Rectal smooth muscle tissue (tissue), 1 donor: ENCODE measurements around the gene CCDC148.

ENCODE experiments used
- H3K27ac ChIP-seq: one replicate; pipeline ENCODE4 v1.7.0; 2013; ENCODE audit warnings: low read depth, low read length, inconsistent platforms
- H3K27me3 ChIP-seq: one replicate; pipeline ENCODE4 v1.7.0; 2013; ENCODE audit warnings: low read length; ENCODE audit not compliant: control insufficient read depth, insufficient read depth
- H3K36me3 ChIP-seq: one replicate; pipeline ENCODE4 v1.7.0; 2013; ENCODE audit warnings: low read length; ENCODE audit not compliant: control insufficient read depth, insufficient read depth
- H3K4me1 ChIP-seq: one replicate; pipeline ENCODE4 v1.7.0; 2013; ENCODE audit warnings: low read length; ENCODE audit not compliant: control insufficient read depth, insufficient read depth
- H3K4me3 ChIP-seq: one replicate; pipeline ENCODE4 v1.7.0; 2013; ENCODE audit warnings: low read length
- H3K9ac ChIP-seq: one replicate; pipeline ENCODE4 v1.7.0; 2013; ENCODE audit warnings: low read length

CCDC148 gene

GRCh38 chr2:158125756-158126498 is 330.6 kb downstream of the CCDC148 start:
- Histone ChIP-seq H3K4me1 (no peaks in the 10 kb centered on the region), H3K27ac (no peak overlapping the region), H3K27me3 (no peaks in the 10 kb centered on the region), H3K4me3 (no peak overlapping the region), H3K36me3 (no peaks in the 10 kb centered on the region), H3K9ac (no peak overlapping the region)

- no peaks in the 10 kb centered on the region for H3K27me3 ChIP-seq
- H3K4me3 ChIP-seq, result no peak overlapping the region
- H3K27ac ChIP-seq, result no peak overlapping the region
- H3K4me1 ChIP-seq, result no peaks in the 10 kb centered on the region
- no peak overlapping the region for H3K9ac ChIP-seq
- no peaks in the 10 kb centered on the region for H3K36me3 ChIP-seq
Measured at GRCh38 chr2:158124896-158125295, 331.7 kb downstream of the CCDC148 start.
